ENCODE data around the gene YJEFN3. TPM values are rescaled to one million over a fixed set of nuclear protein-coding genes. Genes with fewer than 3 reads are reported as not detected.

The YJEFN3 gene
- total RNA-seq, 1 donor from 2014 or later = 3.1 TPM

- DNase-seq (ENCODE audit: low spot score) = no peak
These were observed 9.5 kb downstream of the YJEFN3 start, which contains the start of gene CILP2 for GRCh38 chr19:19538061-19538784. TSS of gene CILP2 (plus strand) at chr19:19538265. CDS start at chr19:19538350, 85 bp downstream.

GRCh38 chr19:19538785-19539166 is 10.1 kb downstream of the YJEFN3 start:
- DNase-seq (ENCODE audit: low spot score) = no peak

- no peak for DNase-seq (ENCODE audit: low spot score)
These were observed 11.0 kb downstream of the YJEFN3 start for GRCh38 chr19:19539698-19540063.

GRCh38 chr19:19540064-19540714 is 11.5 kb downstream of the YJEFN3 start:
- peak; percentile 54 for DNase-seq (ENCODE audit: low spot score)

GRCh38 chr19:19540715-19541515 is 12.2 kb downstream of the YJEFN3 start:
- no peak for DNase-seq (ENCODE audit: low spot score)

DNA sequence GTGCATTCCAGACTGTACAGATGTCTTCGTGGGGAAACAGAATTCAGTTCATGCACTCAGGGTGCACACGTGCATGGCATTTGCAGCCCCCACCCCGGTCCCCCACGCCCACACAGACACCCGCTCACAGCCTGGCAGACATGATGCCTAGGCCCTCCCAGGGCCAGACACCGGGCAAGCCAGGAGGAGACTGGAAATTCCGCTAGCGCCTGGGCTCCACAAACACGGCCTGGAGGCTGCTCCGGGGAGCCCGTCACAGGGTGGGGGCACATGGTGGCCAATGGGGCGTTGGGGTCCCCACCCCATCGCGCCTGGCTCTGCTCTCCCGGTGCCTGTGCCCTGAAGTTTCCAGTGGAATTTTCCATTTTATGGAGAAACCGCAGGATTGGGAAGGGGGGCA is 12.9 kb downstream of the YJEFN3 start:
- DNase-seq (ENCODE audit: low spot score) = no peak

DNA sequence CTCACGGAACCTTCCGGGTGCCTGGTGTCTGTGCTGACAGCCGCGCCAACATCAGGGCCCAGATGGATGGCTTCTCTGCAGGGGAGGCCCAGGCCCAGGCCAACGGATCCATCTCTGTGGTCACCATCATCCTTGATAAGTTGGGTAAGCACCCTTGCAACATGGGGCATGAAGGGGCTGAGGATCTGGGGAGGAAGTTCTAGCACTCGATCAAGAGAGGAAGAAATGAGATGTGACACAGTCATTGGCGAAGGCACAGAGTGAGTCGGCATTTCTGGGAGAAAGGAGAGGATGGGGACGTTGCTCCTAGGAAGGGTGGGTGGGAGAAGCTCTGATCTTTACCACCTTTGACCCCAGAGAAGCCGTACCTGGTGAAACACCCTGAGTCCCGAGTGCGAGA is 13.8 kb downstream of the YJEFN3 start:
- no peak for DNase-seq (ENCODE audit: low spot score)

- DNase-seq (ENCODE audit: low spot score) = no peak
These were observed 14.4 kb downstream of the YJEFN3 start for GRCh38 chr19:19543101-19543500.

DNA sequence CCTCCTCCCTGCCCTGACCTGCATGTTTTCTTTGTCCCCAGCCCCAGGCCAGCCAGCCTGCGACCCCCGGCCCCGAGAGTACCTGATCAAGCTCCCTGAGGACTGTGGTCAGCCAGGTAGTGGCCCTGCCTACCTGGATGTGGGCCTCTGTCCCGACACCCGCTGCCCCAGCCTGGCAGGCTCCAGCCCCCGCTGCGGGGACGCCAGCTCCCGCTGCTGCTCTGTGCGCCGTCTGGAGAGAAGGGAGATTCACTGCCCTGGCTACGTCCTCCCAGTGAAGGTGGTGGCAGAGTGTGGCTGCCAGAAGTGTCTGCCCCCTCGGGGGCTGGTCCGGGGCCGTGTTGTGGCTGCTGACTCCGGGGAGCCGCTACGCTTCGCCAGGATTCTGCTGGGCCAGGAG is 14.9 kb downstream of the YJEFN3 start:
- DNase-seq (ENCODE audit: low spot score) = no peak

GRCh38 chr19:19544257-19544953 is 15.7 kb downstream of the YJEFN3 start:
- no peak for DNase-seq (ENCODE audit: low spot score)

- DNase-seq (ENCODE audit: low spot score) = no peak
These were observed 16.4 kb downstream of the YJEFN3 start for GRCh38 chr19:19544954-19545591.

- DNase-seq (ENCODE audit: low spot score) = no peak
These were observed 17.0 kb downstream of the YJEFN3 start for GRCh38 chr19:19545707-19546106.

GRCh38 chr19:19546751-19547162 is 18.0 kb downstream of the YJEFN3 start:
- no peak for DNase-seq (ENCODE audit: low spot score)

GRCh38 chr19:19547674-19548336 is 19.1 kb downstream of the YJEFN3 start:
- DNase-seq (ENCODE audit: low spot score) = no peak

- DNase-seq (ENCODE audit: low spot score) = no peak
These were observed 20.4 kb downstream of the YJEFN3 start for GRCh38 chr19:19548915-19549759.

DNA sequence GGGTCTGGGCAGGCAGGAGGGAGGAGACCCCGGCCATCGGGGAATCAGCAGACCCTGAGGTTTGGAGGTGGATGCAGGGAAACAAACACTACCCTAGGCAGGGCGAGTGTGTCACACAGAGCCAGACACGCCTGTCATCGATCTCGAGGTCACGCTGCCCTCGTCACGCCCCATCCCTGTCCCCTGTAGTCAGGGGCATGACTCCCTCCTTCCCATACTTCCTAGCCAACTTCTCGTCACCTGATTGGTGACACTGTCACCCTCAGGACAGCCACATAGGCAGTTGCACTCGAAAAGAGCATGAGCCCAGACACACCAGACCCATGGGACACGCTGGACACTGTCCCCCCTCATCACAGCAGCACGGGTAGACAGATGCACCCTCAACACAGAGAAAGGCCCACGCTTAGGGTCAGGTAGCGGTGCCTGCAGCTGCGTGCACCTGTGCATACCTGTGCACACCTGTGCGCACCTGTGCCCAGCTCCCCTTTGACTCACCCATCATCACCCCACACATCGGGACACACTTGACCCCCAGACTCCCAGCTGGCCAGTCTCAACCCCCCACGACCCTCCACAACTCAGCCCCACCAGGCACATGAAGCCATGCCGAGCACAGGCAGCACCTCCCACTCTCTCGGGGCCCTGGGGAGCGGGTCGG is 21.2 kb downstream of the YJEFN3 start:
- DNase-seq (ENCODE audit: low spot score) = no peak

GRCh38 chr19:19550485-19550929 is 21.8 kb downstream of the YJEFN3 start:
- DNase-seq (ENCODE audit: low spot score) = peak; percentile 67

- no peak for DNase-seq (ENCODE audit: low spot score)
These were observed 22.5 kb downstream of the YJEFN3 start for GRCh38 chr19:19550972-19551852.

Measured in umbilical cord (tissue), 2 donors.